Body of pancreas (tissue), 4 donors: ENCODE data around the gene CAPN10.

Experiments used
- POLR2A ChIP-seq, 3 donors: fragments of 450-650 bp; IDR thresholded peaks; one replicate each; pipeline ENCODE4 v1.6.1; 2016; ENCODE audit warnings: antibody characterized with exemption in 3 of 3, mild to moderate bottlenecking in 2 of 3
- TF ChIP-seq, protein P1 (sequence below), 7 experiments: fragments of 450-650 bp in 4 of 7; fragments of 200-600 bp in 3 of 7; sonication (generic) in 3 of 7; IDR thresholded peaks; one replicate each; pipeline ENCODE4 v1.5.1; 2016 to 2019; ENCODE audit warnings: antibody characterized with exemption in 7 of 7

DNA sequence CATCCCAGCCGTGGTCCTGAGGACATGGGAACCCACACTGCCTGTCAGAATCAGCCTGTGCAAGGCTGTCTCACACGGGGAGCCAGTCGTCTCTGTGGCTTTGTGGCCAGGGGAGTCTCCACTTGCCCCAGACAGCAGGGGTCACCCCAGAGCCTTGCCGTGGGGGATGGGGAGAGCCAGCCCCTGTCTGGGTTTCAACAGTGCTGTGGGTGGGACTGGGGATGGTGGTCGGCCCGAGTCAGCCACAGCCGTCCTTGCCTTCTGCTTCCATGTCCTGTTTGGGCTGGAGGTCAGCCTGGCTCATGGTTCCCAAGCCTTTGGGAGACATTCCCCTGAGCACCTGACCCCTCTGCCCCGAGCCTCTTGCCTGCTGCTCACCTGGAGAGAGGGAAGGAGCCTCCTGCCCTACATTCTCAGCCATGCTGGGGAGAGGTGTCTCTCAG, 58.3 kb downstream of the CAPN10 start:
- TF ChIP-seq, protein P1, sequence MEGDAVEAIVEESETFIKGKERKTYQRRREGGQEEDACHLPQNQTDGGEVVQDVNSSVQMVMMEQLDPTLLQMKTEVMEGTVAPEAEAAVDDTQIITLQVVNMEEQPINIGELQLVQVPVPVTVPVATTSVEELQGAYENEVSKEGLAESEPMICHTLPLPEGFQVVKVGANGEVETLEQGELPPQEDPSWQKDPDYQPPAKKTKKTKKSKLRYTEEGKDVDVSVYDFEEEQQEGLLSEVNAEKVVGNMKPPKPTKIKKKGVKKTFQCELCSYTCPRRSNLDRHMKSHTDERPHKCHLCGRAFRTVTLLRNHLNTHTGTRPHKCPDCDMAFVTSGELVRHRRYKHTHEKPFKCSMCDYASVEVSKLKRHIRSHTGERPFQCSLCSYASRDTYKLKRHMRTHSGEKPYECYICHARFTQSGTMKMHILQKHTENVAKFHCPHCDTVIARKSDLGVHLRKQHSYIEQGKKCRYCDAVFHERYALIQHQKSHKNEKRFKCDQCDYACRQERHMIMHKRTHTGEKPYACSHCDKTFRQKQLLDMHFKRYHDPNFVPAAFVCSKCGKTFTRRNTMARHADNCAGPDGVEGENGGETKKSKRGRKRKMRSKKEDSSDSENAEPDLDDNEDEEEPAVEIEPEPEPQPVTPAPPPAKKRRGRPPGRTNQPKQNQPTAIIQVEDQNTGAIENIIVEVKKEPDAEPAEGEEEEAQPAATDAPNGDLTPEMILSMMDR (IDR thresholded peaks at IDR 0.05) = no peak
- TF ChIP-seq POLR2A (IDR thresholded peaks at IDR 0.05) = no peak
